HG02588 (cell line): Measurements from ENCODE around the gene ULBP3.

ENCODE experiments used
- ATAC-seq: cut with Tn5 transposase; IDR thresholded peaks from one replicate; pipeline ENCODE4 v1.9.1; 2021; ENCODE audit warnings: mild to moderate bottlenecking, moderate library complexity; ENCODE audit not compliant: unreplicated experiment

The ULBP3 gene

GRCh38 chr6:150068720-150069648 lies at the start of gene ULBP3:
ULBP3 (minus strand) TSS chr6:150069121; CDS start chr6:150069066, 55 bp downstream.
- peak; percentile 57 for ATAC-seq

- no peak for ATAC-seq
Measured at GRCh38 chr6:150118627-150119026, 49.7 kb upstream of the ULBP3 start.

GRCh38 chr6:150118203-150118602 lies 49.3 kb upstream of the ULBP3 start:
- ATAC-seq: no peak

- ATAC-seq: no peak
Measured at GRCh38 chr6:150116200-150116800, 47.4 kb upstream of the ULBP3 start.

- no peak for ATAC-seq
Measured at GRCh38 chr6:150115769-150116168, 46.8 kb upstream of the ULBP3 start.

GRCh38 chr6:150112233-150112632 lies 43.3 kb upstream of the ULBP3 start:
- ATAC-seq: no peak

GRCh38 chr6:150102750-150103270 lies 33.9 kb upstream of the ULBP3 start:
- ATAC-seq: no peak

GRCh38 chr6:150100745-150101144 lies 31.8 kb upstream of the ULBP3 start:
- ATAC-seq: no peak

- no peak for ATAC-seq
Measured at GRCh38 chr6:150099953-150100352, 31.0 kb upstream of the ULBP3 start.

- ATAC-seq: no peak
Measured at GRCh38 chr6:150099546-150099945, 30.6 kb upstream of the ULBP3 start.

GRCh38 chr6:150098155-150098554 lies 29.2 kb upstream of the ULBP3 start:
- no peak for ATAC-seq

GRCh38 chr6:150093397-150093796 lies 24.5 kb upstream of the ULBP3 start:
- ATAC-seq: no peak

GRCh38 chr6:150091476-150091875 lies 22.6 kb upstream of the ULBP3 start:
- no peak for ATAC-seq

- ATAC-seq: no peak
Measured at GRCh38 chr6:150090328-150090727, 21.4 kb upstream of the ULBP3 start.

- ATAC-seq: no peak
Measured at GRCh38 chr6:150088481-150089154, 19.7 kb upstream of the ULBP3 start.

GRCh38 chr6:150087336-150087735 lies 18.4 kb upstream of the ULBP3 start:
- no peak for ATAC-seq

GRCh38 chr6:150086026-150086425 lies 17.1 kb upstream of the ULBP3 start:
- no peak for ATAC-seq

- ATAC-seq: no peak
Measured at GRCh38 chr6:150084426-150084825, 15.5 kb upstream of the ULBP3 start.

GRCh38 chr6:150083839-150084238 lies 14.9 kb upstream of the ULBP3 start:
- ATAC-seq: no peak

- ATAC-seq: no peak
Measured at GRCh38 chr6:150081702-150082101, 12.8 kb upstream of the ULBP3 start.

GRCh38 chr6:150079604-150080003 lies 10.7 kb upstream of the ULBP3 start:
- ATAC-seq: no peak
